Effector CD4-positive, alpha-beta T cell (primary cell): Measurements from ENCODE around the gene CDK4.

Source experiments
- DNase-seq: peaks from one replicate; pipeline ENCODE4 v3.0.0-alpha.2; 2020

Gene CDK4

GRCh38 chr12:57737467-57738460 lies 14.3 kb downstream of the CDK4 start:
- no peak for DNase-seq

GRCh38 chr12:57736741-57737466 lies 15.2 kb downstream of the CDK4 start:
- no peak for DNase-seq

- no peak for DNase-seq
Measured at GRCh38 chr12:57735952-57736740, 16.0 kb downstream of the CDK4 start.

- no peak for DNase-seq
Measured at GRCh38 chr12:57735198-57735855, 16.8 kb downstream of the CDK4 start.

- no peak for DNase-seq
Measured at GRCh38 chr12:57734591-57734990, 17.5 kb downstream of the CDK4 start.

GRCh38 chr12:57733928-57734327 lies 18.2 kb downstream of the CDK4 start:
- no peak for DNase-seq

GRCh38 chr12:57732726-57733593 lies 19.1 kb downstream of the CDK4 start:
- DNase-seq = no peak

GRCh38 chr12:57732270-57732669 lies 19.8 kb downstream of the CDK4 start:
- no peak for DNase-seq

GRCh38 chr12:57731411-57732080 lies 20.6 kb downstream of the CDK4 start:
- DNase-seq = no peak

- no peak for DNase-seq
Measured at GRCh38 chr12:57730336-57731067, 21.6 kb downstream of the CDK4 start.

- DNase-seq = no peak
Measured at GRCh38 chr12:57729321-57729844, 22.7 kb downstream of the CDK4 start.

- DNase-seq = no peak
Measured at GRCh38 chr12:57727758-57728395, 24.2 kb downstream of the CDK4 start.

GRCh38 chr12:57726884-57727757 lies 25.0 kb downstream of the CDK4 start:
- DNase-seq = no peak

GRCh38 chr12:57726151-57726883 lies 25.8 kb downstream of the CDK4 start:
- DNase-seq = no peak

- no peak for DNase-seq
Measured at GRCh38 chr12:57725851-57726150, 26.3 kb downstream of the CDK4 start.

GRCh38 chr12:57724936-57725740 lies 27.0 kb downstream of the CDK4 start:
- DNase-seq = no peak
